Tibial nerve (tissue), 4 donors: ENCODE measurements around the gene MACIR.

Source experiments
- EP300 ChIP-seq, 2 donors: sonication (generic); formaldehyde crosslinking; IDR thresholded peaks; one replicate each; pipeline ENCODE4 v1.6.1; 2017; ENCODE audit warnings: antibody characterized with exemption in 2 of 2, mild to moderate bottlenecking in 1 of 2
- POLR2A ChIP-seq, 2 donors: fragments of 450-650 bp; IDR thresholded peaks; one replicate each; pipeline ENCODE4 v1.6.1; 2017; ENCODE audit warnings: antibody characterized with exemption in 2 of 2, mild to moderate bottlenecking in 2 of 2, moderate library complexity in 2 of 2
- TF ChIP-seq, protein P1 (sequence below), 5 experiments: fragments of 200-600 bp in 3 of 5; fragments of 450-650 bp in 2 of 5; sonication (generic) in 3 of 5; IDR thresholded peaks; one replicate each; pipeline ENCODE4 v1.5.1; 2016 to 2019; ENCODE audit warnings: antibody characterized with exemption in 5 of 5, mild to moderate bottlenecking in 3 of 5, moderate library complexity in 2 of 5

DNA sequence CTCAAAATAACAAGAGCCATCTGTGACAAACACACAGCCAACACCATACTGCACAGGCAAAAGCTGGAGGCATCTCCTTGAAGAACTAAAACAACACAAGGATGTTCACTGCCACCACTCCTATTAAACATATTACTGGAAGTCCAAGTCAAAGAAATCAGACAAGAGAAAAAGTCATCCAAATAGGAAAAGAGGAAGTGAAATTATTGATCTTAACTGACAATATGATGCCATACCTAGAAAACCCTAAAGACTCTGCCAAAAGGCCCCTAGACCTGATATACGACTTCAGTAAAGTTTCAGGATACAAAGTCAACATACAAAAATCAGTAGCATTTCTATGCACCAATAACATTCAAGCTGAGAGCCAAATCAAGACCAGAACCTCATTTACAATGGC is 30.0 kb upstream of the MACIR start:
- TF ChIP-seq, protein P1, sequence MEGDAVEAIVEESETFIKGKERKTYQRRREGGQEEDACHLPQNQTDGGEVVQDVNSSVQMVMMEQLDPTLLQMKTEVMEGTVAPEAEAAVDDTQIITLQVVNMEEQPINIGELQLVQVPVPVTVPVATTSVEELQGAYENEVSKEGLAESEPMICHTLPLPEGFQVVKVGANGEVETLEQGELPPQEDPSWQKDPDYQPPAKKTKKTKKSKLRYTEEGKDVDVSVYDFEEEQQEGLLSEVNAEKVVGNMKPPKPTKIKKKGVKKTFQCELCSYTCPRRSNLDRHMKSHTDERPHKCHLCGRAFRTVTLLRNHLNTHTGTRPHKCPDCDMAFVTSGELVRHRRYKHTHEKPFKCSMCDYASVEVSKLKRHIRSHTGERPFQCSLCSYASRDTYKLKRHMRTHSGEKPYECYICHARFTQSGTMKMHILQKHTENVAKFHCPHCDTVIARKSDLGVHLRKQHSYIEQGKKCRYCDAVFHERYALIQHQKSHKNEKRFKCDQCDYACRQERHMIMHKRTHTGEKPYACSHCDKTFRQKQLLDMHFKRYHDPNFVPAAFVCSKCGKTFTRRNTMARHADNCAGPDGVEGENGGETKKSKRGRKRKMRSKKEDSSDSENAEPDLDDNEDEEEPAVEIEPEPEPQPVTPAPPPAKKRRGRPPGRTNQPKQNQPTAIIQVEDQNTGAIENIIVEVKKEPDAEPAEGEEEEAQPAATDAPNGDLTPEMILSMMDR (IDR thresholded peaks at IDR 0.05): no peak
- TF ChIP-seq EP300 (IDR thresholded peaks at IDR 0.05) (no peak), POLR2A (IDR thresholded peaks at IDR 0.05) (no peak)
